IPS-NIHi7 (cell line): ENCODE measurements around the gene IQCE.

ENCODE experiments used
- DNase-seq: peaks from one replicate; pipeline ENCODE4 v3.0.0; 2012; ENCODE audit warnings: mixed read lengths; ENCODE audit errors: extremely low spot score

The IQCE gene

GRCh38 chr7:2662273-2663120 is 103.7 kb downstream of the IQCE start:
- no peak for DNase-seq

- no peak for DNase-seq
Measured at GRCh38 chr7:2663121-2663886, 104.5 kb downstream of the IQCE start.

- no peak for DNase-seq
Measured at GRCh38 chr7:2663960-2664359, 105.2 kb downstream of the IQCE start.
